HG02938 (cell line): ENCODE results near the gene ITGAL.
"Not testable (repeated sequence)": the region's sequence is repeated elsewhere in the genome, so short reads cannot be mapped to it uniquely, and the experiment has no call there.

Experiments
- ATAC-seq: cut with Tn5 transposase; IDR thresholded peaks from one replicate; pipeline ENCODE4 v1.9.1; 2021; ENCODE audit warnings: mild to moderate bottlenecking, moderate library complexity; ENCODE audit not compliant: unreplicated experiment

ITGAL gene

GRCh38 chr16:30491229-30491628 is 18.7 kb downstream of the ITGAL start:
- no peak for ATAC-seq

- ATAC-seq = no peak
These were observed 19.3 kb downstream of the ITGAL start for GRCh38 chr16:30491744-30492308.

GRCh38 chr16:30493941-30494488 is 21.5 kb downstream of the ITGAL start:
- ATAC-seq = no peak

- no peak for ATAC-seq
These were observed 22.2 kb downstream of the ITGAL start for GRCh38 chr16:30494709-30495108.

- ATAC-seq = no peak
These were observed 26.7 kb downstream of the ITGAL start for GRCh38 chr16:30499284-30499683.

- ATAC-seq = no peak
These were observed 31.1 kb downstream of the ITGAL start for GRCh38 chr16:30503403-30504296.

GRCh38 chr16:30509081-30509765 is 36.7 kb downstream of the ITGAL start:
- ATAC-seq = no peak

GRCh38 chr16:30510376-30510938 is 37.9 kb downstream of the ITGAL start:
- no peak for ATAC-seq

GRCh38 chr16:30511509-30511908 is 39.0 kb downstream of the ITGAL start:
- no peak for ATAC-seq

GRCh38 chr16:30515275-30515674 is 42.7 kb downstream of the ITGAL start:
- ATAC-seq = no peak

- ATAC-seq = no peak
These were observed 46.0 kb downstream of the ITGAL start for GRCh38 chr16:30518552-30518951.

GRCh38 chr16:30519120-30520049 is 46.8 kb downstream of the ITGAL start:
- ATAC-seq = no peak

GRCh38 chr16:30521476-30521872 is 48.9 kb downstream of the ITGAL start:
- no peak for ATAC-seq

GRCh38 chr16:30521873-30522641 is 49.5 kb downstream of the ITGAL start:
- no peak for ATAC-seq

GRCh38 chr16:30522702-30523463 is 50.3 kb downstream of the ITGAL start:
- ATAC-seq = not testable (repeated sequence)

- ATAC-seq = no peak
These were observed 51.4 kb downstream of the ITGAL start for GRCh38 chr16:30523768-30524574.

GRCh38 chr16:30524575-30525568 is 52.3 kb downstream of the ITGAL start:
- ATAC-seq = no peak
